HG03066 (cell line): ENCODE data around the gene C1orf159.
"Not testable (repeated sequence)": the region's sequence is repeated elsewhere in the genome, so short reads cannot be mapped to it uniquely, and the experiment has no call there.

Source experiments
- ATAC-seq: cut with Tn5 transposase; IDR thresholded peaks from one replicate; pipeline ENCODE4 v1.9.1; 2021; ENCODE audit warnings: low read depth; ENCODE audit not compliant: unreplicated experiment

Gene C1orf159

GRCh38 chr1:1119272-1119890, 3.5 kb upstream of the C1orf159 start:
- no peak for ATAC-seq

DNA sequence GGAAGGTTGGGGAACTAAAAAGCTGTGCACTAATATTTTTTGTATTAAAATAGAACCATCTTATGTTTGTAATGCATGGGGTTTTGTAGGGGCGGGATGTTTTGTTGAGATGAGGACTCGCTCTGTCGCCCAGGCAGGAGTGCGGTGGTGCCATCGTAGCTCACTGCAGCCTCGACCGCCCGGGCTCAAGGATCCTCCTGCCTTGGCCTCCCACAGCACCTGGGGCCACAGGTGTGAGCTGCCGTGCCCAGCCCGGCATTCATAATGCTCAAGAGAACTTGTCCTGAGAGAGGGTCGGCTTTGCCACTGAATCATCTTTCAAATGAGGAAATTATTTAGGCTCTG, 3.0 kb upstream of the C1orf159 start:
- ATAC-seq = no peak

DNA sequence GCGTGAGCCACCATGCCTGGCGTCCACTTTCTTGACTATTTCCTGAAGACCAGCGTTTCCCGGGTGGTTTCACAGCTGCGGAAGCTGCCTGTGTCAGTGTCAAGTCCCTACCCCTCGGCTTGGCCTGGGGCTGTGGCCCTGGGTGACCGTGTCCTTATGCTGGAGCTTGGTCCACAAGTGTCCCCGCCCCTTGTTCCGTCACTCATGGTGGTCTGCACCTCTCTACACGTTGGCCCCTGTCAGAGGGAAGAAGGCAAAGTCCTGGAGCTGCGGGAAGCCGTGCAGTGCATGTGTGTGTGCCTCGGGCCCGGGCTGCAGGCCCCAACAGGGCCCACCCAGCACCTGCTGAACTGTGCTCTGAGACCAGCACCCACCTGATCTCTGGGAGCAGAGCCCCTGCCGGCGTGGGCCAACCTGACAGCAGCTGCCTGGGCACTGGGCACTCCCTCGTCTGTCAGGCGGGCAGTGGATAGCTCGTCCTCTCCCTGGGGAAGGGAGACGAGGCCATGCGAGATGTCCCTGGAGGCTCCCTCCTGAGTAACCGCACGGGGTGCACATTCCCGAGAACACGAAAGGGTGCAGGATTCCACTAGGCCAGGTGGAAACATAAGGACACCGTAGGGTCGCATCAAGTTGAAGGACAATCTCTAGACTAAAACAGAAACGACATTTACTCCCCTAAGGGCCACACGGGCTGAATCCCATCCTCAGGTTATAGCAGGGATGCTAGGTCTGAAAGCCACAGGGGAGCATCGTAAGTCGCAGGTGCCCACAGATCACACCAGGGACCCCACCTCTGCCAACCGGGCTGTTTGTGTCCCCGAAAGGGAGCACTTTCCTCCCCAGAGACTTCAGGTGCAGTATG, 2.4 kb upstream of the C1orf159 start:
- ATAC-seq = no peak

DNA sequence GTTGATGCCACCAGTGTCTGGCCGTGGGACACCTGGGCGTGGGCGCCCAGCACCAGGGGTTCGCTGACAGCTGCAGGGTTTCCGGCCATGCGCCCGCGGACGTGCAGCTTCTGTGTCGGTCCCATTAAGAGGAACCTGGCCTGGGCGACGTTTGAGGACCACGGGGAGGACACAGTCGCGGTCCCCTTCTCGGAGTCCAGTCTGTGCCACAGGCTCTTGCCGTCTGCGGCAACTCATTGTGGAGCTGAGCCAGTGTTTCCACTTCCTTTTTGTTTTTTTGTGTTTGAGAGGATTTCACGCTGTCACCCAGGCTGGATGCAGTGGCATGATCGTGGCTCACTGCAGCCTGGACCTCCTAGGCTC, 1.6 kb upstream of the C1orf159 start:
- ATAC-seq = no peak

GRCh38 chr1:1116701-1117468, 996 bp upstream of the C1orf159 start:
- no peak for ATAC-seq

GRCh38 chr1:1115136-1115785, 628 bp downstream of the C1orf159 start:
- no peak for ATAC-seq

DNA sequence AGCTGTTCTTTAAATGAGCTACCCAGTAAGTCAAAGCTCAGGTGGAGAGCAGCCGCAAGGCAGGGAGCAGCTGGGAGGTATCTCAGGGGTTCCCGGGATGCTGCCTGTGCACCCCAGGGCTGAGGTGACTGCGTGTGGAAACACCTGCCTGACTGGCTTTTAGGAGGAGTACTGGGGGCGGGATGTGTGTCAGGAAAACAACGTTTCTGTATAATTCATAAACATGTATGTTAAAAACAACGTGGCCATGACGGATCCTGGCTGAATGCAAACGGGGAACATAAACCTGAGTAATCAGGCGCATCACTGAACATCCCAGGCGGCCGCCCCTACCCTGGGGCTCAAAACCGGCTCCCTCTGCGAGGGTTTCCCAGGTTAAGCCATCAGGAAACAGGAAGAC, 1.5 kb downstream of the C1orf159 start:
- ATAC-seq = no peak

DNA sequence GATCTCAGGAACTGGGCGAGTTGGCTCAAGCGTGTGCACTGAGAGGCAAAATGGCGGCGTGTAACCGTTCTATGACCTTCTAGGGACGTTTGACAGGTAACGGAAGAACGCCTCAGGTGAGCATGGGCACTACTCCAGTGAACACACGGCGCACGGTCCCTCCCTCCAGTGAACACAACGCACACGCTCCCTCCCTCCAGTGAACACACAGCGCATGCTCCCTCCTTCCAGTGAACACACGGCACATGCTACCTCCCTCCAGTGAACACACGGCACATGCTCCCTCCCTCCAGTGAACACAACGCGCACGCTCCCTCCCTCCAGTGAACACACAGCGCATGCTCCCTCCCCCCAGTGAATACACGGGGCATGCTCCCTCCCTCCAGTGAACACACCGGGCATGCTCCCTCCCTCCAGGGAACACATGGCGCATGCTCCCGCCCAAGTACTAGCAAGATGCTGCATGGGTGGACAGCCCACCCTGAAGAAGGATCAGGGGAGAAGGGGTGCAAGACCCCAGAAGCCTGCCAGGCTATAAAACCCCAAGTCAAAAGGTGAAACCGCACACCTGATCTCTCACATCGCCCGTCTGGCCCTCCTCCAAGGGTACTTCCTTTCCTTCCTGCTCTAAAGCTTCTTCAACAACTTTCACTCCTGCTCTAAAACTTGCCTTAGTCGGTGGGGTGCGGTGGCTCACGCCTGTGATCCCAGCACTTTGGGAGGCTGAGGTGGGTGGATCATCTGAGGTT, 3.5 kb downstream of the C1orf159 start:
- ATAC-seq = no peak

GRCh38 chr1:1111516-1112236, 4.2 kb downstream of the C1orf159 start:
- no peak for ATAC-seq

DNA sequence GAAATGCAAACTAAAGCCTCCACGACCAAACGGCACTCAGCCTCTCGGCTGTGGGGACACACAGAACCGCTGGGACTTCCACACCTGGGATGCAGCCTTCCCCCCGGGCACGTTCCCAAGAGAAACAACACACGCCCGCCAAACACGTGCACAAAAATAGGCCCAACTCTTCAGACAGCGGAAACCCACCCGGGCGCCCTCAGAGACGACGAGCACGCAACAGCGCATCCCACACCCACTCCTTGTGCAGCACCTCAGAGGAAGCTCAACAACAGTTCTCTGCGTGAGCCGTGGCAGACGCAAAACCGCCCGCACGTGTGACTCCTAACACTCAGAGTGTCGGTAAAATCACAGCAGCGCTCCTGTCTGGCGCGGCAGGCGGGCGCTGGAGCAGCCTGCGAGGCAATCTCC, 5.3 kb downstream of the C1orf159 start:
- ATAC-seq = no peak

DNA sequence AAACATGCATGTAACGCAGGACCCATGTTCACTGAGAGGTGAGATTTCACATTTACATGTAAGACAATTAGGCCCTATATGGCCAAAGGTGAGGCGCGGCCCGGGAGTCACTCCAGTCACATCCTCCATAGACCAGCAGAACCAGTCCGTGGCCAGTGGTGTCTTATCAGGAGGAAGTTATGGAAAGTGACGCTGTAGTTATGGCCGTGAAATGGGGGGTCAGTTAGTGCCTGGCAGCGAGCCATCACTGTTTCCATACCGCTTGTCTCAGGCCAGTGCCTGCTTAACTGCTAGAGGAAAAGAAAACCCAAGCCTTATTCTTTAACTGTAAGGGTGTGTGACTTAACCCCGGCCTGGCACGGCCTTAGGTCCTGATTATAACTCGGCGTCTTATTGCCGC, 6.1 kb downstream of the C1orf159 start:
- ATAC-seq = no peak

DNA sequence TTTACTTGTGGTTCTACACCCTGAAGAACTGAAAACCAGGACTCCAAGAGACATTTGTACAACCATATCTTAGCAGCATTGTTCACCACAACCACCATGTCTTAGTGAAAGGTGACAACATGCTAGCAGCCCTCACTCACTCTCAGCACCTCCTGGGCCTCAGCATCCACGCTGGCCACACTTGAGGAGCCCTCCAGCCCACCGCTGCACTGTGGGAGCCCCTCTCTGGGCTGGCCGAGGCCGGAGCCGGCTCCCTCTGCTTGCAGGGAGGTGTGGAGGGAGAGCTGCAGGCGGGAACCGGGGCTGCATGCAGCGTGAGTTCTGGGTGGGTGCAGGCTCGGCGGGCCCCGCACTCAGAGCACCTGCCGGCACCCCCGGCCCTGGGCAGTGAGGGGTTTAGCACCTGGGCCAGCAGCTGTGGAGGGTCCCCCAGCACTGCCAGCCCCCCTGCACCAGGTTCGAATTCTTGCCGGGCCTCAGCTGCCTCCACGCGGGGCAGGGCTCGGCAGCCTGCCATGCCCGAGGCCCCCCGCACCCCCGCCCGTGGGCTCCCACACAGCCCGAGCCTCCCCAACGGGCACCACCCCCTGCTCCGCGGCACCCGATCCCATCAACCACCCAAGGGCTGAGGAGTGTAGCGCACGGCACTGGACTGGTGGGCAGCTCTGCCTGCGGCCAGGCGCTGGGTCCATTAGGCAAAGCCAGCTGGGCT, 9.2 kb downstream of the C1orf159 start:
- ATAC-seq = no peak

DNA sequence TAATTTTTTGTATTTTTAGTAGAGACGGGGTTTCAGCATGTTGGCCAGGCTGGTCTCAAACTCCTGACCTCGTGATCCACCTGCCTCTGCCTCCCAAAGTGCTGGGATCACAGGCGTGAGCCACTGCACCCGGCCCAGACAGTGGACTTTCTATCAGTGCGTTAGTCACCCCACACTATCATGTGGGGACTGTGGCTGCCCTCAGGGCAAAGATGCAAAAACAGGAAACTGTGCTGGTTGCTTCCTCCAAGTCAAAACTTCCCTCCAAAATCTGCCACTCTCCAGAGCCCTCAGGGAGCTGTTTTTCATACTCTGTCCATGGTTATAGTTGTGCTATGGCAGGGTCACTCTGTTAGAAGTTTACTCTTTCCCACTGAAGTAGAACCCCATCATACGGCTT, 11.7 kb downstream of the C1orf159 start:
- ATAC-seq = not testable (repeated sequence)

- ATAC-seq = no peak
Observed at GRCh38 chr1:1101503-1101902, 14.4 kb downstream of the C1orf159 start.

DNA sequence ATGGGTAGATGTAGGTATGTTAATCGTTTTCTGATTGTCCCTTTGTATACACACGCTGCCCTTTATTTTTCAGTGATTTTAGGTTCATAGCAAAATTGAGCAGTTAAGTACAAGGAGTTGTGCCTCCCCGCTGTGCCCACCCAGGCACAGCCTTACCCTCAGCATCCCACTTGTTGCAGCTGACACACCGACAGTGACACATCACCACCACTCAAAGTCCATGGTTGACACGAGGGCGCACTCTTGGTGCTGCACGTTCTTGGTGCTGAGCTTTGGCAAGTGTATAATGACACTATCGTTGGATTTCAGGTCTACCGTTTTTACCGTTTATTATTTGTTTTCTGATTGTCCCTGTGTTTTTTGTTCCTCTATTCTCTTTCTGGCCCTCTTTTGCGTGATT, 15.6 kb downstream of the C1orf159 start:
- ATAC-seq = no peak

DNA sequence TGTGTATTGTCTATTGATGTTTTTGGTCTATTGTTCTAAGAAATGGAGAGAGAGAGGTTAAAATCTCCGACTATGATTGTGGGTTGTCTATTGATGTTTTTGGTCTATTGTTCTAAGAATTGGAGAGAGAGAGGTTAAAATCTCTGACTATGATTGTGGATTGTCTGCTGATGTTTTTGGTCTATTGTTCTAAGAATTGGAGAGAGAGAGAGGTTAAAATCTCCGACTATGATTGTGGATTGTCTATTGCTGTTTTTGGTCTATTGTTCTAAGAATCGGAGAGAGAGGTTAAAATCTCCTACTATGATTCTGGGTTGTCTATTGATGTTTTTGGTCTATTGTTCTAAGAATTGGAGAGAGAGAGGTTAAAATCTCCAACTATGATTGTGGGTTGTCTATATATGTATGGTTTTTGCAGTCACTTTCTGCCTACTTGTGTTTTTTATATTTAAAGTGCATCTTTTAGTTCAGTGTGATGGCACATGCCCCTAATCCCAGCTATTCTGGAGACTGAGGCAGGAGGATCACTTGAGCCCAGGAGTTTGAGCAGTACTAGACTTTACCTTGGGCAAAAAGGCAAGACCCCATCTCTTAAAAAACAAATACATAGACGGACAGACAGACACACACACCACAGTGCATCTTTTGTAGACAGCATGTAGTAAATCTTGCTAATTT, 16.2 kb downstream of the C1orf159 start:
- no peak for ATAC-seq

- ATAC-seq = no peak
Observed at GRCh38 chr1:1098681-1099421, 17.0 kb downstream of the C1orf159 start.

DNA sequence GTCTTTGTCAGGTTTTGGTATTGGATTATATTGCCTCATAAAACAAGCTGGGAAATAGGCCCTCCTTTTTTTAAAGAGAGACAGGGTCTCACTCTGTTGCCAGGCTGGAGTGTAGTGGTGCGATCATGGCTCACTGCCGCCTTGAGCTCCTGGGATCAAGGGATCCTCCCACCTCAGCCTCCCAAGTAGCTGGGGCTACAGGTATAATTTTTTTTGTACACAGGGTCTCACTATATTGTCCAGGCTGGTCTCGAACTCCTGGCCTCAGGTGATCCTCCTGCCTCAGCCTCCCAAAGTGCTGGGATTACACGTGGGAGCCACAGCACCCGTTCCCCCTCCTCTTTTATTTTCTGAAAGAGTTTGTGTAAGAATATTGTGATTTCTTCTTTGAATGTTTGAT, 19.8 kb downstream of the C1orf159 start:
- ATAC-seq = not testable (repeated sequence)
